Activated effector memory CD4-positive, alpha-beta T cell treated with Interleukin-2 at 50 U/mL for 16 hours (primary cell): Measurements from ENCODE around the gene ZDHHC14.

Experiments
- DNase-seq: peaks from one replicate; pipeline ENCODE4 v3.0.0-alpha.2; 2020

ZDHHC14 gene

DNA sequence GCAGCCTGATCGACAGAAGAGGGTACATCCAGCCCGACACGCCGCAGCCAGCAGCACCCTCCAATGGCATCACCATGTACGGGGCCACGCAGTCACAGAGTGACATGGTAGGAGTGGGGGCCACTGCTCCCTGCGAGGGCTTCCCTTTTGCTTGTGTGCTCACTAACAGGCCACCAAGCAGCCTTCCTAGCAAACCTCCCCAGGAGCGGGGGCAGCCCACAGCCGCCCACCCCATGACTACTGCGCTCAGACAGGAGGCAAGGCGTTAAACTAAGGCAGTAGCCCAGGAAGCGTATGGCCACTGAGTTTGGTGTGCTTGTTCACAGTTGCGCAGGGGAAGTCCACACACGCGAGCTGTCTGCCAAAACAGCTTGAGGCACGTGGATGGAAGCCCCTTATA lies 272.5 kb downstream of the ZDHHC14 start:
- DNase-seq: no peak

DNA sequence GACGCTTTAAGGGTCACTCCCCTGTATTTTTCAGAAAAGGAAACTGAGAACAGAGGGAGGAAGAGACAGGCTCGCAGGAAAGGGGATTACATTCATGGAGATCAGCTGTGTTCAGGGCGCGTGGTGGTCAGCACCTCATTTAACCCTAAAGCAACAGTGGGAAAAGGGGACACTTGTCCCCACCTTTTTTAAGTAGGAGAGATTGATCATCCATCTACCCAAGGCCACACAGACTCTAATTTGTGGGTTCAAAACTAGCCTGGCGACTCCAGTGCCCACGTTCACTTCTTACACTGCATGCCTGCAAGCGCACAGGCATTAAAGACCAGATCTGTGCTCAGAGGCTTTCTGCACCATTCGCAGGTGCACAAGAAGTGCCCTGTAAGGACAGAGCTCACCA lies 274.1 kb downstream of the ZDHHC14 start:
- DNase-seq: no peak

DNA sequence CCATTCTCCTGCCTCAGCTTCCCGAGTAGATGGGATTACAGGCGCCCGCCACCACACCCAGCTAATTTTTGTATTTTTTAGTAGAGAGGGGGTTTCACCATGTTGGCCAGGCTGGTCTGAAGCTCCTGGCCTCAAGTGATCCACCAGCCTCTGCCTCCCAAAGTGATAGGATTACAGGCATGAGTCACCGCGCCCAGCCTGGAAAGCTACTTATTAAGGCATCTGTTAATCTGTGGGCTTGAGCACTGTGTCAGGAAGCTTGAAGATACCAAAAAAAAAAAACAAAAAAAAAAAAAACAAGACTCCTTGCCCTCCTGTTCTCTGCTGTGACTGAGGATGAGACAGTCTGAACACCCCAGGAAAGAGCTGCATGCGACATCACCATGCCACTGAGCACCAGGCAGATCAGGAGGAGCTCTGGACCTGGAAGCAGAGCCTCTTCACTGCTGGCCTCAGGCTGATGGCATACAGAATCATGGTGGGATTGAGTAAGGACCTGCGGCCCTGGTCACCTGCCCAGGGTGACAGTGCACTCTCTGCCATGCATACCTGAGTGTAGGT lies 275.5 kb downstream of the ZDHHC14 start:
- no peak for DNase-seq

DNA sequence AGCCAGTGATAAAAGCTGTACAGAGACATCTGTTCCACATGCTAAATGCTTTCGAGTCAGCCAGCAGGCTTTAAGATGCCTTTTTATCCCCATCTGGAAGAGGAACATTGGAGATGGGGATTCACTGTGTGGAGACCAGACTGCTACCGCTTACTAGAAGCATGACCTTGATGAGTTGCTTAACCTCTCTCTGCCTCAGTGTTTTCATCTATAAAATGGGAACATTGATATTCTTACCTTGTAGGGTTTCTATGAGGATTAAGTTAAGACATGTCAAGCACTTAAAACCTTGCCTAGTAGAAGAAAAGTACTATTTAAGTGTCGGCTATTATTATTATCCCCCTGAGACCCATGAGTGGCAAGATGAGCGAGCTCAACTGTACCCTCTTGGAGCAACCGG lies 276.8 kb downstream of the ZDHHC14 start:
- no peak for DNase-seq

DNA sequence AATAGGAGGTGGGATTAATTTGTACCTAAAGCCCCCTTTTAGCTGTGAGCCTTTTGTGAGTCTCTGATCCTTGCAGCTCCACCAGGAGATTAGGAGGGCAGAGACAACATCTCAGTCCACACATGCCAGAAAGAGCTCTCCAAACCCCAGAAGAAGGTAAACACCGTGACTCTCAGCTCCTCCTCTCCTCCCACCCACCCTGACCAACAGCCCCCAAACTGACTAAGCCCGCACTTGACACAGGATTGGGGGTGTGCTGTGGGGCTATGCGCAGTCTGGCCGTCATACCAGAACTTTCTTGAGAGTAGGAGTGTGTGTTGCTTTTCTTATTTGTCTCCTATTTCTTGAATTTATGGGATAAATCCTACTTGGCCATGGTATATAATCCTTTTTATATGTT lies 277.3 kb downstream of the ZDHHC14 start:
- DNase-seq: no peak

DNA sequence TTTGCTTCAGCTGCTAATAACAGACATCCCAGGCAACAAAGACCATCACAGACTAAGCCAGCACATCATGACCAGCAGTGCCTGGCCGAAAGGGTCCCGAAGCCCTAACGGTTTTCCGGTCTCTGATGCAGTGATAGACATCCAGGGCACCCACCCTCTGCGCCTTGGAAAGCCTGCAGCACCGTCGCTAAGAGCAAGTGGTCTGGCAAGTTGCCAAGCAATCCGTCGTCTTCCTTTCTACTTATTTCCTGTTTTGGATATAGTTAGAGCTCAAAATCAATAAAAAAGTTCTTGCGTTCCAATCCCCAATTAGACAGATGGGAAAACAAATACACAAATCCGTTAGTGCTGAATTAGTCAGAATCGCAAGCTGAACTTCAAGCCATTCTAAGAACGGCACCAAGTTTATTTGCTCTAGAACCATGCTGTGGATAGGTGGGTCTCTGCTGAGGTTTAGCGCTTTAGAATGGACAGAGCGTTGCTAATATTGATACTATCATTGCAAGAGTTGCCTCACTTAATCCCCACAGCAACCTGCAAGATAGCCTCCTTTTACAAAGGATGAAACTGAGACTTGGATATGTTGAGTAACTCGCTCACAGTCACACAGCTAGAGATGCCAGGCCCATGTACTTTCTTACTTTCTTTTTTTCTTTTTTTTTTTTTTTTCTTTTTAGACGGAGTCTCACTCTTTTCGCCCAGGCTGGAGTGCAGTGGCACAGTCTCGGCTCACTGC lies 278.7 kb downstream of the ZDHHC14 start:
- no peak for DNase-seq

DNA sequence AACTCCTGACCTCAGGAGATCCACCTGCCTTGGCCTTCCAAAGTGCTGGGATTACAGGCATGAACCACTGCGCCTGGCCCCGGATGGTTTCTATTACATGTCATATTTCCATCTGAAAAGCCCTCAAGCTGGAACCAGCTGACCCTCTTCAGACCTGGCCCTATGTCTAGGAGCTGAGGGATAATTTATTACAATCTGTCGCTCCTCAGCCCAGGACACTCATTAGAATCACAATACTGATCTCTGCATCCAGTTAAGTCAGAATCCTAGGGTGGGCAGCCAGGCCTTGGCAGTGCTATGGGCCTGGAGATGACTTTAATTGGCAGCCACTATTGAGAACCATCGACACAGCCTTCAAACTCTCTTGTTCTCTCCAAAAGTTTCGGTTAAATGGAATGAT lies 279.4 kb downstream of the ZDHHC14 start:
- no peak for DNase-seq

DNA sequence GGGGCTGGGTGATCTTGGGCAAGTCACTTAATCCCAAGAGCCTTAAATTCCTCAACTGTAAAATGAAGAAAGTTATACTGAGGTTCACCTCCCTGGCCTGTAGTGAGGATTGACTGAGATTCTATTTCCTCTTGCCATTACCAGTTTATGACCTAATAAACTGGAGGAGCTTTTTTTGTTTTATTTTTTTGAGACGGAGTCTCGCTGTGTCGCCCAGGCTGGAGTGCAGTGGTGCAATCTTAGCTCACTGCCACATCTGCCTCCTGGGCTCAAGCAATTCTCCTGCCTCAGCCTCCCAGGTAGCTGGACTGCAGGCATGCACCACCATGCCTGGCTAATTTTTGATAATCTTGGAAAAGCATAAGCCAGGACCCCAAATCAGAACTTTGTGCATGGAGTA lies 280.7 kb downstream of the ZDHHC14 start:
- no peak for DNase-seq

DNA sequence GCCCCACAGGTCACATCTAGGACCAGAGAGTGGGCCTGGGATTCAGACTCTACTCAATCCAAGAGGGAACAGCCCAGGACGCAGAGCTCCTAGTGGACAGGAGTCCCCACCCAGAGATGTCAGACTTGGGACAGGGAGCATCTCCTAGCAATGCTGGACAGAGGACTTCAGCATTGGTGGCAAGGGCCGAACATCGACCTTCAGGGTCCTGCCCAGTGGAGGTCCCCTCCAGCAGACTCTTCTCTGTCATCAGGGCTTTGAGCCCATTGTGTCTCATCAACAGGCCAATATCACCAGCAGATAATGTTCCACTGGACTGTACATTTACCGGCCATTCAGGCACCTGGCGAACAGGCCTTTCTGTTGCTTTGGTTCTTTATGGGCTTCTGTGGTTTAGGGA lies 282.3 kb downstream of the ZDHHC14 start:
- DNase-seq: no peak

DNA sequence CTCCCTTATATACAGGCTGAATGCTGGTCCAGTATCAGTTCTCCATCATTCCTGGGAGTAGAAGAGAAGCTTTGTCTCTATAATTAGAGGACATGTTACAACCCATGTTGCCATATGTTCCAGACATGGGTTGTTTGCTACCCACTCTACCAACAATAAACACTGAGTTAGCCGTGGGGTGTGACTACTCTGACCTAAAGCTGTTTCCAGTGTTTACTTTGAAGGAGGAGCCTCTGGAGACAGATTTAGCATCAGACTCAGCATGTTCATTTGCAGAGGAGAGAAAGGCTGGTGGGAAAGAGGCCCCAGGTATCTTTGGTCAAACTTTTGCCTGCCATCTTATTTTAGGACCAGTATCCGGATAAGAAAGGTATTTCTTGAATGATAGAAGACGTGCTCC lies 284.2 kb downstream of the ZDHHC14 start:
- no peak for DNase-seq

DNA sequence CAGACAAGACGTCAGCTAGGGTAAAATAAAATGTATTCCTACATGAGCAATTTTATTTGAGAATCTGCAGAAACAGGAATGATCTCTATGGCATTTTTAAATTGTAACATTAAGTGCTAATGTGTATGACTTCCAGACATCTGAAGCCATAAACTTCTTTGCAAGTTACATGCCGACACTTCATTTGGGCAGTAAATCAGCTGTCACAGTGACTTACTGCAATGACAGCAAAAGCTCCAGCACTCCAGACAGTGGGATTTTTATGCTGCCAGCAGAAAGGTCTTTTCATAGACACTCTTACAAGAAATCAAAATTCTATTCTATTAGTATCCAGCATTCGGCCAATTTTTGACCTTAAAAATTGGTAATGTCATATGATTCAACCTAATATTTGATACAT lies 285.7 kb downstream of the ZDHHC14 start:
- DNase-seq: no peak

DNA sequence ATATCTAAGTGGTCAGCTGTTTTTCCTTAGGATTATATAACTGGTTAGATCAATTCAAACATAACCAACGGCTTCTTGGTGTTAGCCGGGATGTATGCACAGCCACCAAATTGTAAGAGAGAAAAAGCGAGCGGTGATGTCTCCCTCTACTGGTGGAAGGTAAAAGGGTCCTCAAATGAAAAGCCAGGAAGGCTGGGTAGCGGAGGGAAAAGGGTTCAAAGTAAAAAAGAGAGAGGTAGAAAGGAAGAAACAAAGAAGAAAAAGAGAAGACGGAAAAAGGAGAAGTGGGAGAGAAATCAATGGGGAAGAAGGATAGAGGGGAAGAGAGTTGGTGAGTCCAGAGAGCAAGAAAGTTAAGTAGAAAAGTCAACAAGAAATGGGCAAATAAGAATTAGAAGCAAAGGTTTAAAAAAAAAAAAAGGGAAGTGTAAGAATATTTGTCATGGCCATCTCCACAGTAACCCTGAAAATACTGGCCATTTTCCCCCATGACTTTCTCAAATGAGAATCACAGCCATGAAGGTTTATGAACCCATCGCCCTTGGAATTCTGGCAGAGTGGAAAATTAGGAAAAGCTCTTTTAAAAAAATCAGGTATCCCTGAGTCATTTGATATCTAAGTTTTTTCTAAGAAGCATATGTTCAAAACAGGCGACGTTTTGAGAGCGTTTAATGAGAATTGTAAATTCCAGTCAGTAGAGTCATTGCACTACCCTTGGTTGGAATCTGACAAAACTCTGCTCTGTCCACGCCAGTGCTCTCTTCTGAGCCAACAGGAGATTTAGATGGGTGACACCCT lies 286.4 kb downstream of the ZDHHC14 start:
- peak; percentile 18 for DNase-seq

DNA sequence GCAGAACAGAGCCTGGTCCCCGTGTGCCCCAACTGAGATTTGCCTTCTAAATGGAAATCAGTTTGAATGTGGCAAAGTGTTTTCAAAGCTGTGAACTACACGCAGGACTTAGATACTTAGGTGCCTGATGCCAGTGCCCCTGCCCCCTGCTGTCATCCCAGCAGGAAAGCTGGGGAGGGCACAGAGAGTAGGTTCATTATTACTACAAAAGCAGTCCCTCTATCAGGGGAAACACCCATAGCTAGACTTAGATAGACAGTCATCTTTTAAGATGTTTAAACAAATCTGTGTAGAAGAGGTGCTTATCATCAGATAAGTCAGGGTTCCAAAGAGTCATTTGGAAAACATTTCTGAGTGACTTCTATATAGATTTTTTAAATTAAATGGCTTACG lies 287.0 kb downstream of the ZDHHC14 start:
- DNase-seq: no peak

DNA sequence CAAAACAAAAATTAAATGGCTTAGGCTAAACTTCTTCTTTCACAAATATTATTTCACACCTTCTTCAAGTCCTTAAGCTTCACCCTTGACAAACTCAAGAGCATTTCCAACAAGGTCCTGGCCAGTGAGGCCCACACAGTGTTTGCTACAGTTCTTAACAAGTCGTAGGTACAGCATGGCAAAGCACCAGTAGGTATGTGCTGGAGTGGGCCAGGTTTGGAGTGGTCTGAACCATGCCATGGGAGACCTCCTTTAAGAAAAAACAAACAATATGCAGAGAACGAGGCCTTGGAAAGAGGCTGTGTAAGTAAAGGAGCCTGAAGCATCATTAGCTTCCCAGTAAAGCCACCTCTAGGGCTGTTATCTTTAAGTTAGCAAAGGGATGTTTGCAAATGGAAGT lies 287.7 kb downstream of the ZDHHC14 start:
- DNase-seq: no peak

DNA sequence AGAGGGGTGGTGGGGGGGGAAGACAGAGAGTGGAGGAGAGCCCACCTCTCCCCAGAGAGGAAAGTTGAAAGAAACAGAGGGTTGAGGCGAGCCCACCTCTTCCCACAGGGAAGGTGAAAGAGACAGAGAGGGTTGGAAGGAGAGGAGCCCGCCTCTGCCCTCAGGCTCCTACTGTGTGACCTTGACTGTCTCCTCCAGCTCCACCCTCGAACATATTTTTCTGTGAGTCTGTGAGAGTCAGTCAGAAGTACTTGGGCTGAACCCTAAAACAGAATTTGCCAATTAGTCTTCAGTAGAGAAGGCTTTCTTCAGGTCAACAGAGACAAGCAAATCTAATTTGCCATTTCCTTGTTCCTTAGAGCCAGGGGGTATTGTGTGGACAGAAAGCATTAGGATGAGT lies 288.3 kb downstream of the ZDHHC14 start:
- no peak for DNase-seq

DNA sequence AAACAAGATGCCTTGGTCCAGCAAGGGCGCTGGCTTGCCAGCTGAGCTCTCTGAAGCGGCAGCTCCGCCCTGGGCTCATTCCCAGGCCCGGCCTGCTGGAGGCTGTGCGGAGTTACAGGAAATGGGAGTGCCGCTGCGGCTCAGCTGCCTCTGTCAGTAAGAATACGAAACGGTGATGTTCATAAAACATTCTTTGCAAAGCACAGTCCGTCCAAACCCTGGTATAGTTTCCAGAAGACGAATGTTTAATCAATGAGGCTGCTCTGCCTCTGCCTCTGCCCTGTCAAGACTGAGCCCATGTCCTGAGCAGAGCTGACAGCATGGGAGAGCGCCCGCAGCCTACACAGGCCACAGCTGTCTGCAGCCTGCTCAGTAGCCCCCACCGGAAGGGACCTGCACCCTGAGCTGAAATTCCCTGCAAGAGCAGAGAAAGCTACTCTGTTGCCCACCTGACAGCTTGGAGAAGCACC lies 288.8 kb downstream of the ZDHHC14 start:
- DNase-seq: no peak

DNA sequence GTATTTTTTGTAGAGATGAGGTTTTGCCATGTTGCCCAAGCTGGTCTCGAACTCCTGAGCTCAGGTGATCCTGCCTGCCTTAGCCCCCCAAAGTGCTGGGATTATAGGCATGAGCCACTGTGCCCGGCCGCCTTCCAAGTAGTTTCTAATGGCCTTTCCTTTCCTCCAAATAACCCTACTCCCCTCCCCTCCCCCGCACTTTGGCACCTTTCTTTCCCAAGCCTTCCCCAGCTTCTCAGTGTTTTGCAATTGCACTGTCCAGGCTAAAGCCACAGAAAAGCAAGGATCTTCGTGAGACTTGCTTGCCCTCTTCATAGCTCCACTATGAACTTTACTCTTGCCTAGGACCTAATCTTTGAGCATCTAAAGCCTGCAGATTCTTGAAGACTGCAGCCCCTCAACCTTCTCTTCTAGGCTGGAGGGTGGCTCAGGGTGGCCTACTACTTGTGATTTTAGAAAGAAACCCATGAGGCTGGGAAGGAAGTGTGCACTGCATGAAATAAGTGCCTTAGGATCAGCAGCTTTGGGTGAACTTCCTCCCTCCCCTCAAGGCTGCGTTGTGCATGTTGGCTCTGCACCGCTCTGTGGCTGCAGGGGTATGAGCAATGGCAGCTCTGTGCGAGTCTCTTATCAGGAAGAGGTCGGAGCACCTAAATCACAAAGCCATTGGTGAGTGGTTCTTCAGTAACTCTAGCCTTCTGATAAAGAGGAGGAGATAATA lies 289.6 kb downstream of the ZDHHC14 start:
- DNase-seq: no peak

DNA sequence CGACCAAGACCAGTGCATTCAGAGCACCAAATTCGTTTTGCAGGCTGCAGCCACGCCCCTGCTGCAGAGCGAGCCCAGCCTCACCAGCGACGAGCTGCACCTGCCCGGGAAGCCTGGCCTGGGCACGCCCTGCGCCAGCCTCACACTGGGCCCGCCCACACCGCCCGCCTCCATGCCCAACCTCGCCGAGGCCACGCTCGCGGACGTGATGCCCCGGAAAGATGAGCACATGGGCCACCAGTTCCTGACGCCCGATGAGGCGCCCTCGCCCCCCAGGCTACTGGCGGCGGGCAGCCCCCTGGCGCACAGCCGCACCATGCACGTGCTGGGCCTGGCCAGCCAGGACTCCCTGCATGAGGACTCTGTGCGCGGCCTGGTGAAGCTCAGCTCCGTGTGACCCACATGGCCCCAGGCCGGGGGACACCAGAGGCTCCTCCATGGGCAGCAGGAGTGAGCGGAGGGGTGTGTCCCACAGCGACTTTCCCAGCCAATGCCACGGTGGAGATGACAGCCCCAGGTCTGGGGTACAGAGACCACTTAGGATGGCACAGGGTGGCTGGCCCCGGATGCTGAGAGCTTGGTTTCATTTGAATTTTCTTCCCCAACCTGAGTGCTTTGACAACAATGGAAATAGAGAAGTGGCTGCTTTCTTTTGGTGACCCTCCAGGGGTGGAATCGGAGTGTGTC lies 291.9 kb downstream of the ZDHHC14 start:
- DNase-seq: no peak

DNA sequence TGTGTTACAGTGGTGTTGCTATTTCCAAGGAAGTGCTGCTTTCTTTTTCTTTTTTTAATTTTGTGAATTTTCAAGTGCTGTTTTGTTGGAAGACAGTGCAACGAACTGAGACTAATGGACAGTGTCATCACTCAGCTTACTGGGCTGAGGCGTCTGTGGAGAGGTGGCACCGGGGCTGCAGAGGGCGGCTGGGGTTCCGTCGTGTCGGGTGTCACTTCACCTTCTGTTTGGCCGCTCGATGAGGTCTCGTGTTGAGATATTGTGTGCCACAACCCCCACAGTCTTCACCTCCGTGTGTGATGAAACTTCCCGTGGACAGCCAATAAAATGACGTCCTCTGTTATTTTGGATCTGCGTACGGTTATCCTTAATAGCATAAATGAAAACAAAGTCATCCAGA lies 292.6 kb downstream of the ZDHHC14 start:
- no peak for DNase-seq

DNA sequence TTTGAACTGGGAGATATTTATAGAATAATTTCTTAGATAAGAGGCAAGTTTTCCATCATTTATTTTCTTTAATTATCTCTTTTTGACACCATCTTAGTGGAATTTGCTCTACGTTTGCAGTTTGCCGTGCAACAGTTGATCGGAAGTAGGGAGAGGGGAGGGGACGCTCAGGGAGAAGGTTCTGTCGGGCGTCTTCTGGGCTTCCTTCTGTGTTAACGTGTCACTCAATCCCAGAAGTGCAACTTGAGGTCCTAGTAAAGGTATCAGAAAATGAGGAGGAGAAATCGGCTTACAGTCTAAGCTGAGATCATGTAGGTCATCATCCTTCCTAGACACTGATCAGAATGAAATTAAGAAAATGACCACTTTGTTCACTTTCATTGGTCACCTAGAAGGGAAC lies 293.1 kb downstream of the ZDHHC14 start:
- no peak for DNase-seq

DNA sequence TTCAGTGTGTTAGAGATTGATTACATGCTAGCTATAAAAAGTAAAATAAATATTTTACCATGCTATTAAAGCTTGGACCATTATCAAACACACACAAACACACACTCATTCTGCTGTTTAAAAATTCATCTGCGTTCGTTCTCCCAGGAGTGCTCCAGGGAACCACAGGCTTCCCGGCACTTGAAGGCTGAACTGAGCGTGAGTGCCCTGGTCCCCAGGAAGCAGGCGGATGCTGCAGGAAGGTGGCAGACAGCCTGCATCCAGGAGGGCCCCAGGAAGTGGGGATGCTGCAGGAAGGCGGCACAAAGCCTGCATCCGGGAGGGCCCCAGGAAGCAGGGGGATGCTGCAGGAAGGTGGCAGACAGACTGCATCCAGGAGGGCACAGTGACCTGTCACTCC lies 294.8 kb downstream of the ZDHHC14 start:
- no peak for DNase-seq

DNA sequence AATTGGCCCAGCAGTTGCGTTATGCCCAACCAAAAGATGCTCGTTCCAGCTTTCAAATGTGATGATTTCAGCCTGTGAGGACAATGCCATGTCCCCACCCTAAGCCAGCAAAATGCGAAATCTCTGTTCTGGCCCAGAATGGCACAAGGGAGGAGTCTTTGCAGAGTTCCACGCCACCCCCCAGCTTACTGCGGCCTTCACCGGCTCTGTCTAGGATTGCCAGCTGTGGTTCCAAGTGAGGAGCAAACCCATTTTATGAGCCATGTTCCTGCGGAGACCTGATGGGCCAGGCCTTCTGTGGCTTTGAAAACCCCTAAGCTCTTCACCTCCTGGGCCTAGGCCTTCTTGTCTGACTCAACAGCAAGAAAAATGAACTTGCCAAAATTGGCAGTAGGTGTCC lies 295.3 kb downstream of the ZDHHC14 start:
- no peak for DNase-seq

DNA sequence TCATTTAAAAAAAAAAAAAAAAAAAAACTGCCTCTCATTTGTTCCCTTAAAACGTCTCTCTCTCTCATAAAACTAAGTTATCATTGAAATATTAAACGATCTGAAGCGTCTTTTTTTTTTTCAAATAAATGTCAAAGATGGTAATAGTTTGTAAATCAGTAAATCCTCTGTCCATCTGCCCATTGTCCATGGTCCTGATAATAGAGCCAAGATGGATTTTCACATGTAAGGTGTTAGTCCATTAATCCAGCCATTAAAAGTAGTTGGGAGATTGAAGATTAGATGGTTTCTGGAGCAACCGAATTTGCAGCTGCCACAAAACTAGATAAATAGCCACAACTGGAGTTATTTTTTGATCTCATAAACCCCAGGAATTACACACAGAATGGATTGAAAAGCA lies 296.2 kb downstream of the ZDHHC14 start:
- DNase-seq: no peak
